SK-N-SH (cell line): ENCODE results near the gene MYO16. TPM values are rescaled to one million over a fixed set of nuclear protein-coding genes. Genes with fewer than 3 reads are reported as not detected.

Experiments
- CTCF ChIA-PET: fragments of 300-600, 350-600 bp; formaldehyde crosslinking; extraction: SDS; loops from one replicate; lab custom pipeline; 2021; lab: Yijun Ruan, JAX
- POLR2A ChIA-PET: fragments of 350-600 bp; sonication (Branson Sonifier 250); formaldehyde crosslinking; extraction: SDS; loops from one replicate; lab custom pipeline; 2020; ENCODE audit warnings: antibody characterized with exemption, inconsistent platforms; lab: Yijun Ruan, JAX
- DNase-seq: peaks from one replicate; pipeline ENCODE4 v3.0.0; 2012
- H2AFZ ChIP-seq: fragments of 200-600 bp; sonication (generic); 2 replicates; pipeline ENCODE4 v1.8.1; 2016; ENCODE audit warnings: antibody characterized with exemption, mild to moderate bottlenecking, low read depth
- H3F3A ChIP-seq: fragments of 200-600 bp; sonication (generic); replicated peaks from 2 replicates; pipeline ENCODE3; 2016; ENCODE audit warnings: antibody characterized with exemption, mild to moderate bottlenecking; ENCODE audit not compliant: insufficient read depth
- H3K27ac ChIP-seq, 2 experiments: fragments of 200-500 bp in 1 of 2; fragments of 200-600 bp in 1 of 2; sonication (Bioruptor generic) in 1 of 2; sonication (generic), shearing (Covaris generic) in 1 of 2; 2 replicates each; pipeline versions ENCODE4 v1.5.1 to v1.6.1; 2014 to 2016; ENCODE audit warnings: low read depth in 2 of 2, inconsistent platforms in 1 of 2, low read length in 1 of 2, mild to moderate bottlenecking in 1 of 2, mixed read lengths in 1 of 2
- H3K27me3 ChIP-seq: fragments of 200-600 bp; sonication (generic), shearing (Covaris generic); 2 replicates; pipeline ENCODE4 v1.6.1; 2016; ENCODE audit warnings: mixed run types; ENCODE audit not compliant: insufficient read depth
- H3K36me3 ChIP-seq, 2 experiments: fragments of 200-500 bp in 1 of 2; fragments of 200-600 bp in 1 of 2; sonication (Bioruptor generic) in 1 of 2; sonication (generic) in 1 of 2; replicated peaks in 1 of 2; 2 replicates each; pipeline versions ENCODE3 to v1.5.1; 2014 to 2016; ENCODE audit warnings: low read length in 1 of 2, mild to moderate bottlenecking in 1 of 2; ENCODE audit not compliant: insufficient read depth in 2 of 2, control insufficient read depth in 1 of 2
- H3K4me1 ChIP-seq, 2 experiments: fragments of 200-500 bp in 1 of 2; fragments of 200-600 bp in 1 of 2; sonication (Bioruptor generic) in 1 of 2; sonication (generic), shearing (Covaris generic) in 1 of 2; 2 replicates each; pipeline versions ENCODE4 v1.5.1 to v1.6.1; 2014 to 2016; ENCODE audit warnings: low read depth in 1 of 2, low read length in 1 of 2, mixed run types in 1 of 2; ENCODE audit not compliant: insufficient read depth in 2 of 2, control insufficient read depth in 1 of 2
- H3K4me2 ChIP-seq: fragments of 200-600 bp; sonication (generic), shearing (Covaris generic); 2 replicates; pipeline ENCODE4 v1.6.1; 2017; ENCODE audit warnings: mixed run types
- H3K4me3 ChIP-seq, 2 experiments: fragments of 200-500 bp in 1 of 2; fragments of 200-600 bp in 1 of 2; sonication (Bioruptor generic) in 1 of 2; sonication (generic), shearing (Covaris generic) in 1 of 2; 2 replicates each; pipeline versions ENCODE4 v1.5.1 to v1.8.1; 2014 to 2016; ENCODE audit warnings: low read depth in 2 of 2, inconsistent platforms in 1 of 2, low read length in 1 of 2, mild to moderate bottlenecking in 1 of 2, mixed read lengths in 1 of 2, moderate library complexity in 1 of 2
- H3K79me2 ChIP-seq: fragments of 200-600 bp; sonication (generic); 2 replicates; pipeline ENCODE4 v1.8.1; 2017; ENCODE audit warnings: mild to moderate bottlenecking; ENCODE audit not compliant: insufficient read depth
- H3K9ac ChIP-seq: fragments of 200-600 bp; sonication (generic); 2 replicates; pipeline ENCODE4 v1.6.1; 2017; ENCODE audit warnings: mixed run types
- H3K9me2 ChIP-seq: fragments of 200-600 bp; sonication (generic); 2 replicates; pipeline ENCODE4 v1.6.1; 2017; ENCODE audit warnings: mixed run types
- H3K9me3 ChIP-seq: fragments of 200-600 bp; sonication (generic); 2 replicates; pipeline ENCODE4 v1.6.1; 2017; ENCODE audit warnings: mixed run types, mild to moderate bottlenecking, moderate library complexity
- H4K20me1 ChIP-seq: fragments of 200-600 bp; sonication (generic); 2 replicates; pipeline ENCODE4 v1.6.1; 2017; ENCODE audit warnings: mild to moderate bottlenecking, mixed run types; ENCODE audit not compliant: insufficient read depth
- EP300 ChIP-seq, 2 experiments: IDR thresholded peaks; 2 replicates each; pipeline versions ENCODE4 v1.4.0 to v1.6.1; 2012; ENCODE audit warnings: borderline replicate concordance in 1 of 2, low read depth in 1 of 2, low read length in 1 of 2
- NFIC ChIP-seq: IDR thresholded peaks from 2 replicates; pipeline ENCODE4 v1.4.0; 2012; ENCODE audit warnings: borderline replicate concordance
- RAD21 ChIP-seq: IDR thresholded peaks from 2 replicates; pipeline ENCODE4 v1.6.1; 2012; ENCODE audit warnings: mild to moderate bottlenecking, low read length
- SIN3A ChIP-seq: IDR thresholded peaks from 2 replicates; pipeline ENCODE4 v1.6.1; 2012; ENCODE audit warnings: low read depth, mild to moderate bottlenecking, low read length, moderate library complexity, borderline replicate concordance
- TEAD4 ChIP-seq: IDR thresholded peaks from 2 replicates; pipeline ENCODE4 v1.4.0; 2012; ENCODE audit warnings: mild to moderate bottlenecking, borderline replicate concordance; ENCODE audit not compliant: insufficient read depth
- YY1 ChIP-seq: IDR thresholded peaks from 2 replicates; pipeline ENCODE4 v1.4.0; 2012; ENCODE audit warnings: low read depth, mild to moderate bottlenecking
- WGBS: methylation state at CpG from one replicate; pipeline ENCODE4 v1.1.6; 2017; ENCODE audit warnings: low lambda C conversion rate; 5-methylcytosine and 5-hydroxymethylcytosine counted together
- polyA plus RNA-seq, 3 experiments: library from polyadenylated mRNA; depleted of rRNA; stranded (reverse); fragments of >200 nt; gene quantifications; 2 replicates each; pipeline ENCODE4 v1.2.3, GENCODE V29; 2012
- TF ChIP-seq, protein P1 (sequence below): fragments of 150-350 bp; IDR thresholded peaks from 2 replicates; pipeline ENCODE4 v1.6.1; 2017; ENCODE audit warnings: antibody characterized with exemption, low read length, low read depth, borderline replicate concordance
- TF ChIP-seq, protein P2 (sequence below): IDR thresholded peaks from 2 replicates; pipeline ENCODE4 v1.6.1; 2012; ENCODE audit warnings: mild to moderate bottlenecking, low read depth, low read length, moderate library complexity
- TF ChIP-seq, protein P3 (sequence below): fragments of 200-600 bp; sonication (generic); IDR thresholded peaks from 2 replicates; pipeline ENCODE4 v1.6.1; 2017; ENCODE audit warnings: antibody characterized with exemption, mild to moderate bottlenecking, moderate library complexity

Gene MYO16
- polyA plus RNA-seq, 1 of the 3 experiments (the other 2 are of a cell fraction): 0.07 TPM

DNA sequence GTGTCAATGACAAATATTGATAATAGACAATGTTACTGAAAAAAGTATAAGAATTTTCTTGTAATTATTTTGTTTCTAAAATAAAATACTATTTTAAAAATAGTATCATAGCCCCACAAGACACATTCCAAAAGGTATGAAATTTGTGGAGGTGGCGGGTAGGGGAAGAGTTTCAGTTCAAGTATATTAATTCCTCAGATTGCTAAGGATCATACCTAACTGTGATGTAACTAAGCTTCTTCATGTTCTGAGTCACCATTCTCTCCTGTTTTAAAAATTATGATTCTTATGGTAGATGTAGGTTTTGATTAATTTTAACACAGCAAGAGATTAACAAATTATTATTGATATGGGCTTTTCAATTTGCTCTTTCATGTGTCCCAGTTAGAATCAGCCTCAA is 61.3 kb downstream of the MYO16 start:
- no peaks in the 10 kb centered on the region for H3K27me3 ChIP-seq
- POLR2A ChIA-PET: no interaction called here
- WGBS: 34% methylated on average over 1 of the region's 1 CpG

More for the DNA sequence above, 61.3 kb downstream of the MYO16 start:
- Histone ChIP-seq H3K4me3 (no peak overlapping the region), H2AFZ (no peak overlapping the region), H3K4me2 (no peak overlapping the region), H3F3A (no peaks in the 10 kb centered on the region), H3K9me3 (no peaks in the 10 kb centered on the region), H3K27ac (no peak overlapping the region), H3K4me1 (no peaks in the 10 kb centered on the region), H4K20me1 (no peaks in the 10 kb centered on the region), H3K79me2 (no peaks in the 10 kb centered on the region), H3K9me2 (no peaks in the 10 kb centered on the region), H3K36me3 (no peaks in the 10 kb centered on the region), H3K9ac (no peak overlapping the region)
- no peak for TF ChIP-seq EP300 (IDR thresholded peaks at IDR 0.05; ENCODE audit: borderline replicate concordance in 1 of 2, low read depth in 1 of 2, low read length in 1 of 2)
- TF ChIP-seq RAD21: no peak
- TF ChIP-seq, protein P1, sequence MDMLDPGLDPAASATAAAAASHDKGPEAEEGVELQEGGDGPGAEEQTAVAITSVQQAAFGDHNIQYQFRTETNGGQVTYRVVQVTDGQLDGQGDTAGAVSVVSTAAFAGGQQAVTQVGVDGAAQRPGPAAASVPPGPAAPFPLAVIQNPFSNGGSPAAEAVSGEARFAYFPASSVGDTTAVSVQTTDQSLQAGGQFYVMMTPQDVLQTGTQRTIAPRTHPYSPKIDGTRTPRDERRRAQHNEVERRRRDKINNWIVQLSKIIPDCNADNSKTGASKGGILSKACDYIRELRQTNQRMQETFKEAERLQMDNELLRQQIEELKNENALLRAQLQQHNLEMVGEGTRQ: no peak
- no peak for TF ChIP-seq TEAD4
- TF ChIP-seq, protein P2, sequence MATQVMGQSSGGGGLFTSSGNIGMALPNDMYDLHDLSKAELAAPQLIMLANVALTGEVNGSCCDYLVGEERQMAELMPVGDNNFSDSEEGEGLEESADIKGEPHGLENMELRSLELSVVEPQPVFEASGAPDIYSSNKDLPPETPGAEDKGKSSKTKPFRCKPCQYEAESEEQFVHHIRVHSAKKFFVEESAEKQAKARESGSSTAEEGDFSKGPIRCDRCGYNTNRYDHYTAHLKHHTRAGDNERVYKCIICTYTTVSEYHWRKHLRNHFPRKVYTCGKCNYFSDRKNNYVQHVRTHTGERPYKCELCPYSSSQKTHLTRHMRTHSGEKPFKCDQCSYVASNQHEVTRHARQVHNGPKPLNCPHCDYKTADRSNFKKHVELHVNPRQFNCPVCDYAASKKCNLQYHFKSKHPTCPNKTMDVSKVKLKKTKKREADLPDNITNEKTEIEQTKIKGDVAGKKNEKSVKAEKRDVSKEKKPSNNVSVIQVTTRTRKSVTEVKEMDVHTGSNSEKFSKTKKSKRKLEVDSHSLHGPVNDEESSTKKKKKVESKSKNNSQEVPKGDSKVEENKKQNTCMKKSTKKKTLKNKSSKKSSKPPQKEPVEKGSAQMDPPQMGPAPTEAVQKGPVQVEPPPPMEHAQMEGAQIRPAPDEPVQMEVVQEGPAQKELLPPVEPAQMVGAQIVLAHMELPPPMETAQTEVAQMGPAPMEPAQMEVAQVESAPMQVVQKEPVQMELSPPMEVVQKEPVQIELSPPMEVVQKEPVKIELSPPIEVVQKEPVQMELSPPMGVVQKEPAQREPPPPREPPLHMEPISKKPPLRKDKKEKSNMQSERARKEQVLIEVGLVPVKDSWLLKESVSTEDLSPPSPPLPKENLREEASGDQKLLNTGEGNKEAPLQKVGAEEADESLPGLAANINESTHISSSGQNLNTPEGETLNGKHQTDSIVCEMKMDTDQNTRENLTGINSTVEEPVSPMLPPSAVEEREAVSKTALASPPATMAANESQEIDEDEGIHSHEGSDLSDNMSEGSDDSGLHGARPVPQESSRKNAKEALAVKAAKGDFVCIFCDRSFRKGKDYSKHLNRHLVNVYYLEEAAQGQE: no peak
- TF ChIP-seq, protein P3, sequence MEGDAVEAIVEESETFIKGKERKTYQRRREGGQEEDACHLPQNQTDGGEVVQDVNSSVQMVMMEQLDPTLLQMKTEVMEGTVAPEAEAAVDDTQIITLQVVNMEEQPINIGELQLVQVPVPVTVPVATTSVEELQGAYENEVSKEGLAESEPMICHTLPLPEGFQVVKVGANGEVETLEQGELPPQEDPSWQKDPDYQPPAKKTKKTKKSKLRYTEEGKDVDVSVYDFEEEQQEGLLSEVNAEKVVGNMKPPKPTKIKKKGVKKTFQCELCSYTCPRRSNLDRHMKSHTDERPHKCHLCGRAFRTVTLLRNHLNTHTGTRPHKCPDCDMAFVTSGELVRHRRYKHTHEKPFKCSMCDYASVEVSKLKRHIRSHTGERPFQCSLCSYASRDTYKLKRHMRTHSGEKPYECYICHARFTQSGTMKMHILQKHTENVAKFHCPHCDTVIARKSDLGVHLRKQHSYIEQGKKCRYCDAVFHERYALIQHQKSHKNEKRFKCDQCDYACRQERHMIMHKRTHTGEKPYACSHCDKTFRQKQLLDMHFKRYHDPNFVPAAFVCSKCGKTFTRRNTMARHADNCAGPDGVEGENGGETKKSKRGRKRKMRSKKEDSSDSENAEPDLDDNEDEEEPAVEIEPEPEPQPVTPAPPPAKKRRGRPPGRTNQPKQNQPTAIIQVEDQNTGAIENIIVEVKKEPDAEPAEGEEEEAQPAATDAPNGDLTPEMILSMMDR: no peak
- TF ChIP-seq SIN3A: no peak
- no peak for TF ChIP-seq NFIC
- no peak for TF ChIP-seq YY1
- no peak for DNase-seq
- CTCF ChIA-PET: interaction anchor here (0.6 kb wide), 1 partner anchor 250 kb away, joined by 4 read pairs; no protein-coding TSS in a partner anchor
